HT1080 (cell line): ENCODE data around the gene ADAMTS6. TPM values are rescaled to one million over a fixed set of nuclear protein-coding genes. Genes with fewer than 3 reads are reported as not detected.
"Not testable (repeated sequence)": the region's sequence is repeated elsewhere in the genome, so short reads cannot be mapped to it uniquely, and the experiment has no call there.

Experiments
- DNase-seq: peaks from one replicate; pipeline ENCODE4 v3.0.0-alpha.2; 2015; ENCODE audit warnings: low read depth
- total RNA-seq: library from RNA; depleted of rRNA; stranded (reverse); fragments of >200 nt; shearing (Covaris generic); gene quantifications from 2 replicates; pipeline ENCODE4 v1.2.3, GENCODE V29; 2014

ADAMTS6 gene
- total RNA-seq, 1 experiment from 2014 or later = 30.1 TPM

DNA sequence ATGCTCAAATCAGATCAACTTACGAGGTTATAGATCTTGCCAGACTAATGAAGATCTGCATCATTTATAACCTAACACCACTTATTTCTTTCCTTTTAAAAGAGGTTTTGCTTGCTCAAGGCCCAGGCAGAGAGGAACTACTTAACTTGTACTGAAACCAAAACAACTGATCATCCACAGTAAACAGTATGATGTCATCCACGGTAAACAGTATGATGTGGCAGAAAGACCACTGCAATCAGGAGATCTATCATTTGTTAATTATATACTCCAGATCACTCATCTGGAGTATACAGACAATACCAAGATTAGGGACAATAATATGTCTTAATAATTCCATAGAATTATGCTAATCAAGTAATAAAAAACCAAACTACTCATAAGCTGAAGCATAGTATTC lies 116.8 kb downstream of the ADAMTS6 start:
- no peak for DNase-seq

DNA sequence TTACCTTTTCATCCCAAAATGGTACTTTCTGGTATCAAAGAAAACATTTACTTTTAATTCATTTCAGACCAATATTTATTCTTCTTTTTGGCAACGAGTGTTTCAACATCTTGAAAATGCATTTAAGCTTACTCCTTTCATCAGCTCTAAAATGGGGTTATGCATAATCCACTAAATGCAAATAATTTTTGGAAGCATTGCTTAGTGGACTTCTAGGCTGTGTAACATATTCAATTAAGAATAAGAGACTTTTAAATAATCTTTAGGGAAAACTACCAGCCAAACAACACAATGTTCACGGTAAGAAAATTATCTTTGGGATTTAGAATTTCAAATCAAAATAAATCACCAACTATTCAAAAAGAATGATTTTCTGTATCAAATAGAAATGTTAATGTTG lies 118.2 kb downstream of the ADAMTS6 start:
- DNase-seq = no peak

- DNase-seq = peak; percentile 17
Observed at GRCh38 chr5:65359981-65360380, 121.7 kb downstream of the ADAMTS6 start.

- no peak for DNase-seq
Observed at GRCh38 chr5:65359569-65359968, 122.2 kb downstream of the ADAMTS6 start.

DNA sequence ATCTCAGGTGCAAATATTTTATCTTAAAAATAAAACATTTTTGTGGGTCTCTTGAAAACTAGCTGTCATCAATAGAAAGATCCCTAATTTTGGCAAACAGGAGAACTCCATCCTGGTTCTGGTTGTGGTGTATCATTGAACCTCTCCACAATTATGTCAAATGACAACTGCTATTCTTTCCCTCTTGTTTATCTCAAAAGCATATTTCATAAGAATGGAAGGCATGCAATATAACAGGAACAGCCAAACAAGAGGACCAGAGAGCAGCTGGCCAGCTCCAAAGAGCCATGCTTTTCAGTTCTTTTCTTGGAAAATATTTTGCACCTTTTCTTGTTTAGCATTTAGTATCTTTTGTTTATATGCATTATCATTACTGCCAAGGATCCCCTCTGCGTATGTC lies 125.4 kb downstream of the ADAMTS6 start:
- no peak for DNase-seq

DNA sequence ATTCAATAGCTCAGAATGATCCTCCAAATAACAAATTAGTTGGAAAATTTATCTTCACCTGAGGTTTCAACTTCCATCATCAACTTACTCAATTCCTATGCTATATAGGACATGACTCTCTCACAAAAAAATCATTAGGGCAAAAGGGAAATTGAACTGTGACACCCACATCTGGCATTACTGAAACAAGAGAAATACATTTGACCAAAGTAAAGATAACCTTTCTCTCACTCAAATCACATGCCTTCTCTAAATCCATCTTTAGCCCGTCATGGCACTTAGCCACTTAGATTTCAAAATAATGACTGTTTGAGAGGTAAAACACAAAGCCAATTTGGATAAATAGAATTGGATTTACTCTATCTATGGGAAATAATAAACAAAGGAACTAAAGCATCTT lies 126.4 kb downstream of the ADAMTS6 start:
- DNase-seq = no peak

- DNase-seq = no peak
Observed at GRCh38 chr5:65341835-65342234, 139.9 kb downstream of the ADAMTS6 start.

DNA sequence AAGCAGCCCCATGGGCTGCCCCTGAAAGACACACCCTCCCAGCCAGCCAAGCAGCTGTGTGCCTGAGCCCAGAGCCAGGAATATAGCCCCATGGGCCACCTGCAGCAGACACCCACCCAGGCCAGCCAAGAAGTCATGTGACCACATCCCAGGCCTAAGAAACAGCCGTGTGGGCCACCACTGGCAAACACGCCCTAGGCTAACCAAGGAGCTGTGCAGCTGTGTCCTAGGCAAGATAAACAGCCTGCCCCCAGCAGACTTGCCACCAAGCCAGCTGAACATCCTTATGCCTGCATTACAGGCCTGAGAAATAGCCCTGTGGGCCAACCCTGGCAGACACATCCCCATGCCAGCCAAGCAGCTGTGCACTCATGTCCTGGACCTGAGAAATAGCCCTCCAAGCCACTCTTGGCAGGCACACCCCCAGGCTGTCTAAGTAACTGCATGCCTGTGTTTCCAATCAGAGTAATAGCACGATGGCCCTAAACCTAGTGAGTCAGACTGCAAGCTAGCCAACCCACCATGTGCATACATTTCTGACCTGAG lies 143.0 kb downstream of the ADAMTS6 start:
- DNase-seq = no peak

GRCh38 chr5:65334077-65334476 lies 147.6 kb downstream of the ADAMTS6 start:
- DNase-seq = no peak

DNA sequence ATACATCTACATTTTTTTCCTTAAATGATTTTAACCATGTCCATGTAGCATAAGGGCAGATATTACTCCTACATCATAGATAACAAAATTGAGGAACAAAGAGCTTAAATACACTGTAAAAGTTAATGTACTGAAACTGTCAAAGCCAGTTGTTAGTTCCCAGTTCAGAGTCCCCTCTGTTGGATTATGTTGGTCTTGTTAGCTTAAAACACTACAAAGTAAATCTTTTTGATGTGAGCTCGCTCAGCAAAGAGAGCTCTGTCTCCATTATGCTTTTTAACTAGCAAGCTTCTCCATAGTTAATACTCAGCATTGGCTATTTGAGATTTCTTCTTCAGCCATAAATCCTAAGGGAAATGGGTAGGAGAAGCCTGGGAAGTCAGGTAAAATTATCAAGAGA lies 149.1 kb downstream of the ADAMTS6 start:
- no peak for DNase-seq

DNA sequence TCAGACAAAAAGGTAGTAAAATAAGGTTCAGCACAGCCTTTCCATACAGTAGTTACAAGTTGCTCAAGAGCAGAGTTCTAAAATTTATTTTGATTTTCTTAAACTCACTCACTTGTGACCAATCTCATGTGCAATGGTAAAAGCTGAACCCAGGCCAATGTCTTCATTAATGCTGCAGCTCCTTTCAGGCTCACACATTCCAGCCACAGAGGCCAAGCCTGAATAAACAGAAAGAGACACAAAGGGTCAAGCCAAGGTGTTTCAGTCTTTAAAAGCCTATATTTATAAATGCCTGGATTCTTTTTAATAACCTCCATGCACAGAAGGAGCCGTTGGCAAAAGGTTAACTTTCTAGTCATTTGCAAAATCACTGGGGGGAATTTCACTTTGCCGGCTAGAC lies 152.5 kb downstream of the ADAMTS6 start:
- no peak for DNase-seq

DNA sequence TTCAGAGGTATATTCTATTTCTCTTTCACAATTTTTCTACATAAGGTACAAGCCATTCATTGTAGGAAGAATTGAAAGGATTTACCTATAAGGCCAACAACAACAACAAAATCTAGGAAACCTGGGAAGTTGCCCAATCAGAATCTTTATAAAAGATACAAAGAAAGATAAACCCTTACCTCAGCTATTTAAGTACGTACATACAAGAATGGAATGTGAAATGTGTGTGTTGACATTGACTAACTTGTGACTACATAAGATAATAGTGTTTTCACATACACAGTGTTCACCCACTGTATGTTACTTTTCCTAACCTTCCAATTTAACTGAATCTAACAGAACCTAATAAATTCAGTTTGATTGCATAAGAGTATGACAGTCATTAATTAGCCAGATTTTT lies 154.1 kb downstream of the ADAMTS6 start:
- no peak for DNase-seq

GRCh38 chr5:65326922-65327321 lies 154.8 kb downstream of the ADAMTS6 start:
- DNase-seq = peak; percentile 17

- no peak for DNase-seq
Observed at GRCh38 chr5:65324226-65324625, 157.5 kb downstream of the ADAMTS6 start.

DNA sequence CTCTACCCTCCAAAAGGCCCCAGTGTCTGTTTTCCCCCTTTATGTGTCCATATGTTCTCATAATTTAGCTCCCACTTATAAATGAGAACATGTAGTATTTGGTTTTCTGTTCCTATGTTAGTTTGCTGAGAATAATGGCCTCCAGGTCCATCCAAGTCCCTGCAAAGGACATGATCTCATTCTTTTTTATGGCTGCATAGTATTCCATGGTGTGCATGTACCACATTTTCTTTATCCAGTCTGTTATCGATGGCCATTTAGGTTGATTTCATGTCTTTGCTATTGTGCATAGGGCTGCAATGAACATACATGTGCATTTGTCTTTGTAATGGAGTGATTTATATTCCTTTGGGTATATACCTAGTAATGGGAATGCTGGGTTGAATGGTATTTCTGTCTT lies 161.0 kb downstream of the ADAMTS6 start:
- DNase-seq = not testable (repeated sequence)

DNA sequence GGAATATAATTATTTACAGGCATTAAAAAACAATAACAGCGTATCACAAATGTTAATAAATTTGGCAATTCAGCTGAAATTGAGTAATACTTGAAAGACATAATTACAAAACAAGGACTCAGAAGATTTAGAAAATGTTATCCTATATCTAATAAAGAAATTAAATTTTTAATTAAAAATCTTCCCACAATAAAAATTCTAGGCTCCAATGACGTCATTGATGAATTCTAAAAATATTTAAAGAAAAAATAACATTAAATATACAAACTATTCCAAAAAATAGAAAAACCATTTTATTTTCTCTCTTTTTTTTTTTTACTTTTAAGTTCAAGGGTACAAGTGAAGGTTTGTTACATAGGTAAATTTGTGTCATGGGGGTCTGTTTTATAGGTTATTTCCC lies 161.5 kb downstream of the ADAMTS6 start:
- no peak for DNase-seq

GRCh38 chr5:65307931-65308330 lies 173.8 kb downstream of the ADAMTS6 start:
- no peak for DNase-seq

- no peak for DNase-seq
Observed at GRCh38 chr5:65307088-65307487, 174.6 kb downstream of the ADAMTS6 start.

- DNase-seq = no peak
Observed at GRCh38 chr5:65305913-65306312, 175.8 kb downstream of the ADAMTS6 start.

- DNase-seq = no peak
Observed at GRCh38 chr5:65299861-65300260, 181.9 kb downstream of the ADAMTS6 start.

DNA sequence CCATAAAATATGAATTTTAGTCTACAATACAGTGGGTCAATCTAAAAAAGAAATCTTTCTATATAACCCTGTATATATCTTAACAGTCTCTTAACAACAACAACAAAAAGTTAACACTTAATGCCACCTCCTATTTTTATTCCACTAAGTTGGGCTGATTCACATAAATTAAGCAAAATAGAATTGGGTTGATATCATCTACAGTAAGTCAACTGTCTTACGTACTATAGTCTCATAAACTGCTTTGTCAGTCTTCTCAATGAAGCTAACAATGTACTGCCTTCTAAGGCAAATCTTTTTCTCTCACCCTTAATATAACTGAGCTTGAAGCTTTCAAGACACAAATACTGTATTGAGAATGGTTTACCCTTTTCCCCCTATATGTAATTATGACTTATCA lies 185.7 kb downstream of the ADAMTS6 start:
- no peak for DNase-seq

- DNase-seq = no peak
Observed at GRCh38 chr5:65292196-65292595, 189.5 kb downstream of the ADAMTS6 start.

- no peak for DNase-seq
Observed at GRCh38 chr5:65290677-65291076, 191.0 kb downstream of the ADAMTS6 start.

DNA sequence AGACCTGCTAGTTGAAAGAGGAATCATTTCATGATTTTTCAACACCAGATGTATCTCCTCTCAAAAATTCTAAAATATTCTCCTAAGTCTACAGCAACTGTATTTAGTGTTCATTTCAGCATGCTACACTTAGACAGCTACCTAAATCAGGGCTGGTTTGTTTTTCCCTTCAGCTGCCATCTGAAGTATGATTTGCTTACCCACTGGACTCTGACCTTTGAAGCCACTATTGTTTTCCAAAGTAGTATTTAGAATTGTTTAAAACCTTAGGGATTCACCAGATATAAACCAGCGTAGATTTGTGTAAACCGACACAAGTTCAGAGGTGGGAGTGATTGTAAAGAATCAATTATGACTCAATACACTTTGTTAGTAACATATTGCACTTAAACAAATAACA lies 193.1 kb downstream of the ADAMTS6 start:
- DNase-seq = no peak
